GM23248 (cell line): Measurements from ENCODE around the gene ZNF282.

Source experiments
- EZH2 ChIP-seq: fragments of 200-600 bp; sonication (generic); IDR thresholded peaks from 2 replicates; pipeline ENCODE4 v1.6.1; 2018; ENCODE audit warnings: antibody characterized with exemption, mild to moderate bottlenecking; ENCODE audit not compliant: insufficient read depth, poor library complexity, severe bottlenecking
- EZH2phosphoT487 ChIP-seq: fragments of 200-600 bp; sonication (generic); IDR thresholded peaks from 2 replicates; pipeline ENCODE4 v1.6.1; 2018; ENCODE audit warnings: antibody characterized with exemption, moderate library complexity, mild to moderate bottlenecking, low read depth; ENCODE audit not compliant: insufficient read depth

GRCh38 chr7:149252378-149252777 lies 57.0 kb downstream of the ZNF282 start:
- TF ChIP-seq EZH2phosphoT487, result no peak
- no peak for TF ChIP-seq EZH2
